Measurements from ENCODE around the gene SLC35D1. TPM values are rescaled to one million over a fixed set of nuclear protein-coding genes. Genes with fewer than 3 reads are reported as not detected.

SLC35D1 gene
- total and polyA plus RNA-seq, 9 of the 15 experiments (the other 6 are each of a cell fraction or from before 2014, with no cell fraction given) = 2.3 to 10.4 (median 6.4) TPM

- TF ChIP-seq E2F3 (CRISPR knock-in tag; IDR thresholded peaks at IDR 0.05) = peak; percentile 66; the same call in 1 of the 2 replicates
- no peak for TF ChIP-seq ZBTB8A (IDR thresholded peaks at IDR 0.05; ENCODE audit: partially characterized antibody)
- no peak for TF ChIP-seq ARHGAP35 (IDR thresholded peaks at IDR 0.05; ENCODE audit: partially characterized antibody)
- no peak for TF ChIP-seq CUX1 (CRISPR knock-in tag; IDR thresholded peaks at IDR 0.05)
- TF ChIP-seq ZNF282 (CRISPR knock-in tag; IDR thresholded peaks at IDR 0.05) = no peak
- TF ChIP-seq NFRKB (IDR thresholded peaks at IDR 0.05; ENCODE audit: low read depth) = peak; percentile 81
- TF ChIP-seq IFI16 (CRISPR knock-in tag; IDR thresholded peaks at IDR 0.05) = no peak
- no peak for TF ChIP-seq NEUROD1 (IDR thresholded peaks at IDR 0.05; ENCODE audit: borderline replicate concordance, low read depth, low read length, partially characterized antibody)
- TF ChIP-seq SUPT5H (IDR thresholded peaks at IDR 0.05) = peak; percentile 83
- no peak for TF ChIP-seq RBM15 (IDR thresholded peaks at IDR 0.05; ENCODE audit: insufficient read depth, low read length)
- TF ChIP-seq ZNF445 (CRISPR knock-in tag; IDR thresholded peaks at IDR 0.05; ENCODE audit: low read depth) = no peak
- no peak for TF ChIP-seq MAFK (IDR thresholded peaks at IDR 0.05; ENCODE audit: low read length)
- TF ChIP-seq ZFP36 (IDR thresholded peaks at IDR 0.05; ENCODE audit: low read depth, low read length, partially characterized antibody) = no peak
- peak; percentile 80; the same call in 1 of the 2 replicates for TF ChIP-seq KAT7 (CRISPR knock-in tag; IDR thresholded peaks at IDR 0.05; ENCODE audit: borderline replicate concordance)
- TF ChIP-seq ARID4B (CRISPR knock-in tag; IDR thresholded peaks at IDR 0.05) = peak; percentile 6; the same call in 1 of the 2 replicates
- 0 out of 2 replicates have a peak, but pooled peaks have one; percentile 54 for TF ChIP-seq KDM2B (CRISPR knock-in tag; IDR thresholded peaks at IDR 0.05)
Observed at GRCh38 chr1:67053785-67054772, at the start of gene SLC35D1 (continued).
